ENCODE measurements around the gene KCNQ1OT1. TPM values are rescaled to one million over a fixed set of nuclear protein-coding genes. Genes with fewer than 3 reads are reported as not detected.
A peak's percentile ranks its signal among the peaks of the same experiment; 100 is the strongest.

The KCNQ1OT1 gene
- total and polyA plus RNA-seq, 12 donors, result 0.15 to 10.6 (median 1.1) TPM

DNA sequence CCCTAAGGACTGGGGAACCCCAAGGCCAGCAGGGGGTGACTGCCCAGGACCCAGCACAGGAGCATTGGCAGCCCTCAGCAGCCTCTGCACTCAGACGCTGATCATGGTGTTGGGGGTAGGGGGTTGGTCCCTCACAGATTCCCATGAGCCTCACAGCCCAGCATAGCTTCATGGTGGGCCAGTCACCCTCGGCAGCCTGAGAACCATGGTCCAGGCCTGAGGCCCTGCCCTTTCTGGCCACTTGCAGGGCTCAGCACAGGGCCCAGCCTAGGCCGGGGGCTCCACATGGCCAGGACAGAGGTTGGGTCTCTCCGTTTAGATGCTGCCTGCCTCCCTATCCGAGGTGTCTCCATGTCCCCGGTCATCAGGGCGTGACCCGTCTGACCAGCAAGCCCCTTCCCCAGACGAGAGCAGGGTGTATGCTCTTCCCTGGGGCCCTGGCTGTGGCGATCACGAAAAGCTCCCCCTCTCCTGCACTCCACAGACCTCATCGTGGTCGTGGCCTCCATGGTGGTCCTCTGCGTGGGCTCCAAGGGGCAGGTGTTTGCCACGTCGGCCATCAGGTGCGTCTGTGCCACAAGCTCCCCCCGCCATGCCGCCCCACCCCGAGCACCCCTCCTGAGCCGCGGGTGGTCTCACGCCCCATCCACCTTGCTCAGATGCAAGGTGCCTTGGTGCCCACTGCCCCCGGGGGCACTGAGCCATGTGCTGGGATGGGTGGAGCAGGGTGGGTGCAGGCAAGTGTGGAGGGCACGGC, 128.8 kb downstream of the KCNQ1OT1 start:
- WGBS, 4 donors, result 89 to 95% (median 91%) methylated on average over 10 to 25 of the region's 25 CpGs
- Histone ChIP-seq H3K36me3 (replicated peaks in 1 of 2) (peaks cover 0 to 50% of the 10 kb centered on the region in 2 donors), H3K27ac (peak overlapping the region in 1 of 5 donors; percentile 63), H3K4me1 (replicated peaks in 1 of 2) (peaks cover 4 to 15% of the 10 kb centered on the region in 2 donors), H3K9me3 (replicated peaks in 1 of 3) (no peaks in the 10 kb centered on the region), H3K27me3 (no peaks in the 10 kb centered on the region), H3K4me3 (no peak overlapping the region)
- intact Hi-C loops (cut with DNase I), result no loop called here
- DNase-seq, result peak in 2 of 7 donors; percentile 7 to 20
- no peak for TF ChIP-seq CTCF (IDR thresholded peaks at IDR 0.05)
- no peak for TF ChIP-seq POLR2A (IDR thresholded peaks at IDR 0.05)

DNA sequence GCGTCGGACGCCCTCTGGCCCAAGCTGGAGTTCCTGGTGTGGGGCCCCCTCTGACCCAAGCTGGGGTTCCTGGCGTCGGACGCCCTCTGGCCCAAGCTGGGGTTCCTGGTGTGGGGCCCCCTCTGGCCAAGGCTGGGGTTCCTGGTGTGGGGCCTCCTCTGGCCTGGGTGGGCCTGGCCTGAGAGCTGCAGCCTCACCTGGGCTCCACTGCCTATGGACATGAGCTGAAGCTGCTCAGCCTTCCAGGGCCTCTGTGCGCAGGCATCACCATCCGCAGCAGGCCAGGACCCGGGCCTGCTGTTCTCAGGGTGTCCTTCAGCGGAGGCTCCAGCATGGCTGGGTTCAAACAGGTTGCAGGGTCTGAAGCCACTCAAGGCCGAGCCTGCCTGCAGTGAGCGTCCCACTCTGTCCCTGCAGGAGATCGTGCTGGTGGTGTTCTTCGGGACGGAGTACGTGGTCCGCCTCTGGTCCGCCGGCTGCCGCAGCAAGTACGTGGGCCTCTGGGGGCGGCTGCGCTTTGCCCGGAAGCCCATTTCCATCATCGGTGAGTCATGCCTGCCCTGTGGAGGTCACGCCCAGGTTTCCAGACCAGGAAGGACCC, 129.5 kb downstream of the KCNQ1OT1 start:
- no peaks in the 10 kb centered on the region for H3K9me3 ChIP-seq (replicated peaks in 1 of 3)
- intact Hi-C loops (cut with DNase I), result no loop called here
- 88 to 98% (median 94%) methylated on average over 7 to 26 of the region's 26 CpGs for WGBS, 4 donors
- peak overlapping the region in 2 of 5 donors; percentile 26 to 63 for H3K27ac ChIP-seq
- H3K4me1 ChIP-seq (replicated peaks in 1 of 2), result peaks cover 11 to 22% of the 10 kb centered on the region in 2 donors
- TF ChIP-seq POLR2A (IDR thresholded peaks at IDR 0.05) (no peak), CTCF (IDR thresholded peaks at IDR 0.05) (no peak)
- H3K27me3 ChIP-seq, result no peaks in the 10 kb centered on the region
- H3K4me3 ChIP-seq, result no peak overlapping the region
- H3K36me3 ChIP-seq (replicated peaks in 1 of 2), result peaks cover 0 to 46% of the 10 kb centered on the region in 2 donors
- DNase-seq, result no peak

DNA sequence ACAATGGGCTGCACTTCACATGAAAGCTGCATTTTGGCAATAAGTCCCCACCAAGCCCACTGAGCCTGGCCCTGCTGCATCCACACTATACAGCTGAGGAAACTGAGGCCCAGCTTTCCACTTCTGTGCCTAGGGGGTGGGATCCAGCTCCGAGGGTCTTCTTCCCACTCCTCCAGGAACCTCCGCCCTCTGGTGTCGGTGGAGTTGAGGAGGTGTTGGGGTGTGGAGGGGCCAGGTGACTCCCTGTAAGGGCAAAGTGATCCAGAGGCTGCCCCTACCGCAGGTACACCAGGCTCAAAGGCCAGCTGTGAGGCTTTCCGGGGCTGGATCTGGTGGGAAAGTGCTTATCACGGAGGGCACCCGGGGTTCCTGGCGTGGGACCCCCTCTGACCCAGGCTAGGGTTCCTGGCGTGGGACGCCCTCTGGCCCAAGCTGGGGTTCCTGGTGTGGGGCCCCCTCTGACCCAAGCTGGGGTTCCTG, 130.0 kb downstream of the KCNQ1OT1 start:
- Histone ChIP-seq H3K27me3 (no peaks in the 10 kb centered on the region), H3K4me3 (no peak overlapping the region), H3K9me3 (replicated peaks in 1 of 3) (no peaks in the 10 kb centered on the region), H3K27ac (peak overlapping the region in 3 of 5 donors; percentile 26 to 67 (median 27)), H3K36me3 (replicated peaks in 1 of 2) (peaks cover 0 to 42% of the 10 kb centered on the region in 2 donors), H3K4me1 (replicated peaks in 1 of 2) (peaks cover 16 to 27% of the 10 kb centered on the region in 2 donors)
- peak in 2 of 7 donors; percentile 8 to 11 for DNase-seq
- intact Hi-C loops (cut with DNase I), result no loop called here
- WGBS, 4 donors, result 96 to 100% (median 98%) methylated on average over 4 to 10 of the region's 10 CpGs
- TF ChIP-seq POLR2A (IDR thresholded peaks at IDR 0.05) (no peak), CTCF (IDR thresholded peaks at IDR 0.05) (no peak)

DNA sequence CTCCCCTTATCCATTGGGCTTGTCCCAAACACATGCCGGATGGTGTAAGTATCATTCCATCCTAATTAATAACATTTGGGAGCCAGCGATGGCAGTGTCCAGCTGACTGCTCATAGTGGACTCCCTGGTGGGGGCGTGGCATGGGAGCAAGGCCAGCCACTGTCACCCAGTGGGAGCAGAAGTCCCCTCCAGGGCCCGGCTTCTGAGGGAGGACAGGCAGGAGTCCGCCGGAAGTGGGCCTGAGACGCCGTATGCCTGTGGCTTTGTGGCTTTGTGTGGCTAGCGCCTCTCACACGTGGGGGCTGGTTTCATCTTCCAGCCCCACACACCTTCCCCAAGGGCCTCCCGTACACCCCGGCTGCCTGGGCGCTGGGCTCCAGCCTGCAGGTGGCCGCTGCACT, 130.5 kb downstream of the KCNQ1OT1 start:
- Histone ChIP-seq H3K9me3 (replicated peaks in 1 of 3) (no peaks in the 10 kb centered on the region), H3K4me1 (replicated peaks in 1 of 2) (peaks cover 21 to 32% of the 10 kb centered on the region in 2 donors), H3K27me3 (no peaks in the 10 kb centered on the region), H3K27ac (peak overlapping the region in 3 of 5 donors; percentile 26 to 67 (median 27)), H3K36me3 (replicated peaks in 1 of 2) (peaks cover 0 to 37% of the 10 kb centered on the region in 2 donors), H3K4me3 (no peak overlapping the region)
- peak in 2 of 7 donors; percentile 31 to 32 for DNase-seq
- intact Hi-C loops (cut with DNase I), result no loop called here
- no peak for TF ChIP-seq POLR2A (IDR thresholded peaks at IDR 0.05)
- TF ChIP-seq CTCF (IDR thresholded peaks at IDR 0.05), result no peak
- 84 to 91% (median 87%) methylated on average over 2 to 14 of the region's 14 CpGs for WGBS, 4 donors

Measured in adrenal gland (tissue), 12 donors.